ENCODE measurements around the gene NADSYN1.

- TF ChIP-seq CTCF (IDR thresholded peaks at IDR 0.05) (no peak), GABPB1 (CRISPR knock-in tag; IDR thresholded peaks at IDR 0.05) (no peak), SOX15 (CRISPR knock-in tag; IDR thresholded peaks at IDR 0.05) (no peak)
These were observed 38.5 kb downstream of the NADSYN1 start for GRCh38 chr11:71491531-71491930.

All from WTC11 (cell line).